ENCODE data around the gene C3orf22.

GRCh38 chr3:126581569-126581968 is 22.8 kb upstream of the C3orf22 start:
- TF ChIP-seq CTCF (IDR thresholded peaks at IDR 0.05) (no peak), POLR2AphosphoS5 (IDR thresholded peaks at IDR 0.05) (no peak)

Data from breast epithelium (tissue), 3 donors.